ENCODE measurements around the gene MARK1. TPM values are rescaled to one million over a fixed set of nuclear protein-coding genes. Genes with fewer than 3 reads are reported as not detected.

MARK1 gene
- total RNA-seq, 4 donors from 2014 or later = 13.0 to 32.9 (median 21.1) TPM

GRCh38 chr1:220507085-220507484 is 20.9 kb upstream of the MARK1 start:
- no peaks in the 10 kb centered on the region for H3K36me3 ChIP-seq
- ATAC-seq = no peak
- 87 to 90% methylated on average over 2 to 3 of the region's 5 CpGs for WGBS, 2 donors (ENCODE audit: low coverage in 1 of 2)
- no peak overlapping the region for H3K4me3 ChIP-seq
- H3K27ac ChIP-seq = no peak overlapping the region
- H3K9me3 ChIP-seq = no peaks in the 10 kb centered on the region
- TF ChIP-seq EP300 (IDR thresholded peaks at IDR 0.05) (no peak), CTCF (IDR thresholded peaks at IDR 0.05) (no peak), POLR2AphosphoS5 (IDR thresholded peaks at IDR 0.05) (no peak), POLR2A (IDR thresholded peaks at IDR 0.05) (no peak)
- H3K4me1 ChIP-seq = no peaks in the 10 kb centered on the region
- peaks cover 21% of the 10 kb centered on the region for H3K27me3 ChIP-seq

GRCh38 chr1:220511179-220511578 is 16.8 kb upstream of the MARK1 start:
- WGBS, 2 donors (ENCODE audit: low coverage in 1 of 2) = 73 to 87% methylated on average over 2 to 4 of the region's 4 CpGs
- Histone ChIP-seq H3K9me3 (no peaks in the 10 kb centered on the region), H3K4me1 (no peaks in the 10 kb centered on the region), H3K27ac (no peak overlapping the region), H3K4me3 (no peak overlapping the region), H3K36me3 (no peaks in the 10 kb centered on the region), H3K27me3 (peaks cover 8% of the 10 kb centered on the region)
- no peak for TF ChIP-seq CTCF (IDR thresholded peaks at IDR 0.05)
- TF ChIP-seq EP300 (IDR thresholded peaks at IDR 0.05) = no peak
- no peak for TF ChIP-seq POLR2A (IDR thresholded peaks at IDR 0.05)
- no peak for TF ChIP-seq POLR2AphosphoS5 (IDR thresholded peaks at IDR 0.05)
- ATAC-seq = no peak

GRCh38 chr1:220511785-220512184 is 16.2 kb upstream of the MARK1 start:
- Histone ChIP-seq H3K36me3 (no peaks in the 10 kb centered on the region), H3K4me3 (no peak overlapping the region), H3K27me3 (peaks cover 2% of the 10 kb centered on the region), H3K27ac (no peak overlapping the region), H3K9me3 (no peaks in the 10 kb centered on the region), H3K4me1 (no peaks in the 10 kb centered on the region)
- ATAC-seq = no peak
- TF ChIP-seq EP300 (IDR thresholded peaks at IDR 0.05) (no peak), POLR2A (IDR thresholded peaks at IDR 0.05) (no peak), CTCF (IDR thresholded peaks at IDR 0.05) (no peak), POLR2AphosphoS5 (IDR thresholded peaks at IDR 0.05) (no peak)
- 45 to 54% methylated on average over 2 to 4 of the region's 4 CpGs for WGBS, 2 donors (ENCODE audit: low coverage in 1 of 2)

GRCh38 chr1:220513834-220514233 is 14.1 kb upstream of the MARK1 start:
- Histone ChIP-seq H3K4me1 (no peaks in the 10 kb centered on the region), H3K27ac (no peak overlapping the region), H3K9me3 (no peaks in the 10 kb centered on the region), H3K36me3 (no peaks in the 10 kb centered on the region), H3K27me3 (no peaks in the 10 kb centered on the region), H3K4me3 (no peak overlapping the region)
- no peak for ATAC-seq
- WGBS, 2 donors (ENCODE audit: low coverage in 1 of 2) = 70 to 85% methylated on average over 2 to 3 of the region's 4 CpGs
- TF ChIP-seq EP300 (IDR thresholded peaks at IDR 0.05) (no peak), POLR2AphosphoS5 (IDR thresholded peaks at IDR 0.05) (no peak), POLR2A (IDR thresholded peaks at IDR 0.05) (no peak), CTCF (IDR thresholded peaks at IDR 0.05) (no peak)

- Histone ChIP-seq H3K36me3 (no peaks in the 10 kb centered on the region), H3K27me3 (no peaks in the 10 kb centered on the region), H3K4me1 (no peaks in the 10 kb centered on the region), H3K9me3 (no peaks in the 10 kb centered on the region), H3K27ac (no peak overlapping the region), H3K4me3 (no peak overlapping the region)
- 86 to 90% methylated on average over 1 to 2 of the region's 2 CpGs for WGBS, 2 donors (ENCODE audit: low coverage in 1 of 2)
- no peak for ATAC-seq
- TF ChIP-seq CTCF (IDR thresholded peaks at IDR 0.05) (no peak), EP300 (IDR thresholded peaks at IDR 0.05) (no peak), POLR2AphosphoS5 (IDR thresholded peaks at IDR 0.05) (no peak), POLR2A (IDR thresholded peaks at IDR 0.05) (no peak)
These were observed 13.7 kb upstream of the MARK1 start for GRCh38 chr1:220514256-220514655.
